Esophagus squamous epithelium (tissue), 5 donors: ENCODE results near the gene NEDD4L. TPM values are rescaled to one million over a fixed set of nuclear protein-coding genes. Genes with fewer than 3 reads are reported as not detected.
"Not testable (repeated sequence)": the region's sequence is repeated elsewhere in the genome, so short reads cannot be mapped to it uniquely, and the experiment has no call there.

Experiments used
- DNase-seq: peaks from one replicate; lab custom pipeline; 2025; lab: John Stamatoyannopoulos, UW
- H3K27ac ChIP-seq, 4 donors: fragments of 200-600 bp; sonication (generic); one replicate each; pipeline ENCODE4 v1.5.1; 2016 to 2019; ENCODE audit warnings: mild to moderate bottlenecking in 1 of 4
- H3K27me3 ChIP-seq, 4 donors: fragments of 200-600 bp; sonication (generic); 1 replicate in 3 of 4; 2 replicates in 1 of 4; pipeline versions ENCODE4 v1.5.1 to v1.6.0; 2017 to 2021; ENCODE audit warnings: antibody characterized with exemption in 1 of 4
- H3K36me3 ChIP-seq, 3 donors: fragments of 200-600 bp; sonication (generic); one replicate each; pipeline ENCODE4 v1.5.1; 2016 to 2019
- H3K4me1 ChIP-seq, 3 donors: fragments of 200-600 bp; sonication (generic); one replicate each; pipeline ENCODE4 v1.5.1; 2017 to 2019
- H3K4me3 ChIP-seq, 4 donors: fragments of 200-600 bp; sonication (generic); 1 replicate in 3 of 4; 2 replicates in 1 of 4; pipeline ENCODE4 v1.5.1; 2016 to 2019; ENCODE audit warnings: mild to moderate bottlenecking in 2 of 4, moderate library complexity in 1 of 4
- H3K9me3 ChIP-seq, 3 donors: fragments of 200-600 bp; sonication (generic); one replicate each; pipeline ENCODE4 v1.5.1; 2016 to 2019
- POLR2A ChIP-seq, 4 donors: fragments of 450-650 bp; IDR thresholded peaks; one replicate each; pipeline ENCODE4 v1.6.1; 2017; ENCODE audit warnings: antibody characterized with exemption in 4 of 4, mild to moderate bottlenecking in 4 of 4, moderate library complexity in 3 of 4
- WGBS, 2 donors: methylation state at CpG; one replicate each; pipeline ENCODE4 v1.1.5; 2018; 5-methylcytosine and 5-hydroxymethylcytosine counted together
- intact Hi-C: fragments of 100-400 bp; cut with DNase I; formaldehyde crosslinking; loops from one replicate; pipeline ENCODE4 v1.15.0; 2022
- total RNA-seq, 4 donors: library from RNA; depleted of rRNA; stranded (reverse); fragments of >200 nt; gene quantifications; one replicate each; pipeline ENCODE4 v1.1.0, GENCODE V29; 2016
- TF ChIP-seq, protein P1 (sequence below), 6 experiments: fragments of 450-650 bp in 4 of 6; fragments of 200-600 bp in 2 of 6; sonication (generic) in 2 of 6; IDR thresholded peaks; one replicate each; pipeline ENCODE4 v1.5.1; 2016 to 2019; ENCODE audit warnings: antibody characterized with exemption in 6 of 6, mild to moderate bottlenecking in 4 of 6, moderate library complexity in 4 of 6
- donor health status: DM: yes; HTN: yes; CAD: no.

The NEDD4L gene
- total RNA-seq, result 10 to 100 TPM; 17.0 to 27.6 (median 21.9) TPM

DNA sequence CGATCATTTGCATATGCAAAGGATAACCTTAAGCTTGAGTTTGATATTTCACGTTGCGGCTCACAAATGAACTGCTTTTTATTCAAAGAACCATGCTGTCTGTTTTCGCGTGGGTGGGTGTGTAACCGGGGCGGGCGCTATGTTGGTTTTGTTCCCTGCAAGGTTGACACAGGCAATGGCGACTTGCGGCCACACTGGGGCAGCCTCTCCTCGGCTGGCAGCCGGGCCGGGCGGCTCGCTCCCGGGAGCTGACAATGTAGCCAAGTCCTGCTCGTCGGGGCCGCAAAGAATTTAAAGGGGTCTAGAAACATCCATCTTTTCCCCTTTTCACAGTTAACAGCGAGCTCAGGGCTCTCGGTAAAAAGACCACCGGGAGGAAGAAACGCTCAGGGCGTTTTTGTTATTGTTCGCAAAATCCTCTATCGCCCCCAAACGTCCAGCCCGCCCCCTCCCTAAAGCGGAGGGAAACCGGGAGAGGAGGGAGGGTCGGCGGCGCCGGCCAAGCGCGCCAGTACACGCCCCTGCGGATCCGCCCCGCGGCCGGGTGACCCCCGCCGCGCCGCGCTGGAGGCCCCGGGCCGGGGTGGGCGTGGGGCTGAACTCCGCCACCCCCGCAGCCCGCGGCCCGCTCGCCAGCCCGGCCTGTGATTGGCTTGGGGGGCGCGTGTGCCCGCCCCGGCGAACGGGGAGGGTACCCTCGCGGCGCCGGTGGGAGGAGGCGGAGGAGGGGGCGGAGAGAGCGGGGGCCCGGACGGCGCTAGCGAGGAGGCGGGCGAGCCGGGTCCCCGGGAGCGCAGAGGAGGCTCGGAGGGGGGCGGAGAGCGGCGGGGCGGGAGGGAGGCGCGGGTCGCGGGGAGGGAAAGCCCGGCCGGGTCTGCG is at the start of gene NEDD4L:
NEDD4L (plus strand) TSS at position 736 of the 879 bp plus-strand sequence. CDS start 435 bp downstream, outside the sequence.
- Histone ChIP-seq H3K27ac (peak within 1 kb of the TSS; percentile 86 to 93 (median 90)), H3K4me1 (peaks cover 0 to 39% (median 14%) of the 10 kb centered on the region in 3 donors), H3K27me3 (no peaks in the 10 kb centered on the region), H3K9me3 (no peaks in the 10 kb centered on the region), H3K36me3 (no peaks in the 10 kb centered on the region), H3K4me3 (peak within 1 kb of the TSS; percentile 66 to 92 (median 86))
- TF ChIP-seq, protein P1, sequence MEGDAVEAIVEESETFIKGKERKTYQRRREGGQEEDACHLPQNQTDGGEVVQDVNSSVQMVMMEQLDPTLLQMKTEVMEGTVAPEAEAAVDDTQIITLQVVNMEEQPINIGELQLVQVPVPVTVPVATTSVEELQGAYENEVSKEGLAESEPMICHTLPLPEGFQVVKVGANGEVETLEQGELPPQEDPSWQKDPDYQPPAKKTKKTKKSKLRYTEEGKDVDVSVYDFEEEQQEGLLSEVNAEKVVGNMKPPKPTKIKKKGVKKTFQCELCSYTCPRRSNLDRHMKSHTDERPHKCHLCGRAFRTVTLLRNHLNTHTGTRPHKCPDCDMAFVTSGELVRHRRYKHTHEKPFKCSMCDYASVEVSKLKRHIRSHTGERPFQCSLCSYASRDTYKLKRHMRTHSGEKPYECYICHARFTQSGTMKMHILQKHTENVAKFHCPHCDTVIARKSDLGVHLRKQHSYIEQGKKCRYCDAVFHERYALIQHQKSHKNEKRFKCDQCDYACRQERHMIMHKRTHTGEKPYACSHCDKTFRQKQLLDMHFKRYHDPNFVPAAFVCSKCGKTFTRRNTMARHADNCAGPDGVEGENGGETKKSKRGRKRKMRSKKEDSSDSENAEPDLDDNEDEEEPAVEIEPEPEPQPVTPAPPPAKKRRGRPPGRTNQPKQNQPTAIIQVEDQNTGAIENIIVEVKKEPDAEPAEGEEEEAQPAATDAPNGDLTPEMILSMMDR (IDR thresholded peaks at IDR 0.05), result peak; percentile 77 to 92 (median 84)
- peak in 1 of 4 donors; percentile 24 for TF ChIP-seq POLR2A (IDR thresholded peaks at IDR 0.05)
- 0% methylated on average over 8 to 11 of the region's 91 CpGs for WGBS, 2 donors
- peak; percentile 32 for DNase-seq
- intact Hi-C loops, result loop anchor here (2.0 to 10.0 kb wide), 2 partner anchors 77 to 159 kb away; no protein-coding TSS in a partner anchor

DNA sequence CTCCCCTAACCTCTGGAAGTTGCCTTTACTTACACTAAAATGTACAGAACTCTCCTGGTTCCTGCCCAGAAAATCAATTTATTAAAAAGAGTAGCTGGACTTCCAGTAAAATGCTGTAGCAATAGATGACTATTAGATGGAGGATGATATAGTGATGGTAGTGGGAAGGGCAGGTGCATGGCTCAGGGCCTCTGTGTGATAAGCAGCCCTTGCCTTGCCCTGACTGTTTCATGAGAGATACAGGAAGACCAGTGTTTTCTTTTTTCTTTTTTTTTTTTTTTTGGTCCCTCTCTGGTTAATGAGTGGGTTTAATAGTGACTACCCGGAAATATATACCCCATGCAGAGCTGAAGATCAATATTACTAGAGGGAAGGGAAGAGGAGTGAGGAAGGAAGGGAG is 48.7 kb upstream of the NEDD4L start:
- no peak for DNase-seq
- intact Hi-C loops, result no loop called here
- Histone ChIP-seq H3K27me3 (no peaks in the 10 kb centered on the region), H3K4me3 (no peak overlapping the region), H3K27ac (no peak overlapping the region), H3K4me1 (no peaks in the 10 kb centered on the region), H3K9me3 (no peaks in the 10 kb centered on the region), H3K36me3 (no peaks in the 10 kb centered on the region)
- TF ChIP-seq, protein P1 (IDR thresholded peaks at IDR 0.05), result no peak
- TF ChIP-seq POLR2A (IDR thresholded peaks at IDR 0.05), result no peak
- WGBS, 2 donors, result 63 to 75% methylated on average over 1 of the region's 1 CpG

DNA sequence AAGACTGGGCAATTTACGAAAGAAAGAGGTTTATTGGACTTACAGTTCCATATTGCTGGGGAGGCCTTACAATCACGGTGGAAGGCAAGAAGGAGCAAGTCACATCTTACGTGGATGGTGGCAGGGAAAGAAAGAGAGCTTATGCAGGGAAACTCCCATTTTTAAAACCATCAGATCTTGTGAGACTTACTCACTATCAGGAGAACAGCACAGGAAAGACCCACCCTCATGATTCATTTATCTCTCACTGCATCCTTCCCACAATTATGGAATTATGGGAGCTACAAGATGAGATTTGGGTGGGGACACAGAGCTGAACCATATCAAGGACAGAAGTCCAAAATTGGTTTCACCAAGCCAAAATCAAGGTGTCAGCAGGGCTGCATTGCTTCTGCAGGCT is 47.1 kb upstream of the NEDD4L start:
- H3K27ac ChIP-seq, H3K9me3 ChIP-seq, H3K4me1 ChIP-seq, DNase-seq, H3K27me3 ChIP-seq, H3K4me3 ChIP-seq, H3K36me3 ChIP-seq, intact Hi-C loops: not testable (repeated sequence)
- WGBS, 2 donors, result 74 to 92% methylated on average over 3 of the region's 3 CpGs

DNA sequence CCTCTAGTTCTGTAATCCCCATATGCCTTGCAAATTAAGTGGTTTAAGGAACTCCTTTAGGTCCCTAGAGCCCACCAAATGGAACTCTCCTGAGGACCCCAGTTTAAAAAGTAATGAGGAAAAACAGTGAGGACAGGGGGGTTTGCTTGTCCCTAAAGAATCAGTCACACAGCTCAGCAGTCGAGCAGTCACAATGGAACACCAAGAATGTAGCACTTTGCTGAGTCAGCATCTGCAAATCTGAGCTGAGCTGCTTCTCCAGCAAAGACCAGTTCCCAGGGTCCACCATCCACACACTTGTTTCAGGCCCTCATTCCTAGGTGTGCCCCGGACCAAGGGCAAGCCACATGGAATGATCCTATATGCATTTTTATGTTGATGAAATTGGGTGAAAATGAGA is 46.2 kb upstream of the NEDD4L start:
- TF ChIP-seq, protein P1 (IDR thresholded peaks at IDR 0.05), result no peak
- no peak for TF ChIP-seq POLR2A (IDR thresholded peaks at IDR 0.05)
- H3K9me3 ChIP-seq, result no peaks in the 10 kb centered on the region
- 71 to 82% methylated on average over 2 of the region's 2 CpGs for WGBS, 2 donors
- no peaks in the 10 kb centered on the region for H3K27me3 ChIP-seq
- intact Hi-C loops, result no loop called here
- H3K27ac ChIP-seq, result no peak overlapping the region
- no peaks in the 10 kb centered on the region for H3K4me1 ChIP-seq
- no peaks in the 10 kb centered on the region for H3K36me3 ChIP-seq
- no peak for DNase-seq
- H3K4me3 ChIP-seq, result no peak overlapping the region

DNA sequence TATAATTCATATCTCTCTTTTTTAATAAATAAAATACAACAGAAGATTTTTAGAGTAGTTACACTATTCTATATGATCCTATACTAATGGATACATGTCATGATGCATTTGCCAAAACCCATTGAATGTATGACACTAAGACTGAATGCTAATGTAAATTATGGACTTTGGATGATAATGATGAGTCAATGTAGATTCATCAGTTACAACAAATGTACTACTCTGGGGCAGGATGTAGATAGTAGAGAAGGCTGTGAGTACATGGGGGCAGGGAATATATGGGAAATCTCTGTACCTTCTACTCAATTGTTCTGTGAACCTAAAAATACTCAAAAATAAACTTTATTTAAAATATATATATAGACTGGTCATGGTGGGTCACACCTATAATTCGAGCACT is 45.6 kb upstream of the NEDD4L start:
- no peaks in the 10 kb centered on the region for H3K36me3 ChIP-seq
- TF ChIP-seq, protein P1 (IDR thresholded peaks at IDR 0.05), result no peak
- no peak for TF ChIP-seq POLR2A (IDR thresholded peaks at IDR 0.05)
- no peaks in the 10 kb centered on the region for H3K9me3 ChIP-seq
- intact Hi-C loops, result no loop called here
- no peak overlapping the region for H3K4me3 ChIP-seq
- DNase-seq, result no peak
- 88 to 89% methylated on average over 1 of the region's 1 CpG for WGBS, 2 donors
- H3K4me1 ChIP-seq, result no peaks in the 10 kb centered on the region
- no peaks in the 10 kb centered on the region for H3K27me3 ChIP-seq
- H3K27ac ChIP-seq, result no peak overlapping the region
